ENCODE data around the gene DIP2B. TPM values are rescaled to one million over a fixed set of nuclear protein-coding genes. Genes with fewer than 3 reads are reported as not detected.

DIP2B gene
- total RNA-seq, 2 experiments from 2014 or later = 29.5 to 30.0 TPM

GRCh38 chr12:50786498-50787231 lies 281.9 kb downstream of the DIP2B start:
- intact Hi-C loops (cut with DNase I, micrococcal nuclease) = no loop called here
- H3K36me3 ChIP-seq (ENCODE audit: insufficient read depth, low read length) = peaks cover 19% of the 10 kb centered on the region
- DNase-seq (no peak), ATAC-seq (ENCODE audit: poor library complexity) (no peak)
- H3K4me1 ChIP-seq (ENCODE audit: insufficient read depth, low read length) = peaks cover 6% of the 10 kb centered on the region
- peaks cover 62% of the 10 kb centered on the region for H3K36me3 Mint-ChIP-seq (ENCODE audit: low read depth)
- H3K27me3 Mint-ChIP-seq = no peaks in the 10 kb centered on the region
- no peak overlapping the region for H3K4me3 Mint-ChIP-seq
- TF ChIP-seq, protein P1, sequence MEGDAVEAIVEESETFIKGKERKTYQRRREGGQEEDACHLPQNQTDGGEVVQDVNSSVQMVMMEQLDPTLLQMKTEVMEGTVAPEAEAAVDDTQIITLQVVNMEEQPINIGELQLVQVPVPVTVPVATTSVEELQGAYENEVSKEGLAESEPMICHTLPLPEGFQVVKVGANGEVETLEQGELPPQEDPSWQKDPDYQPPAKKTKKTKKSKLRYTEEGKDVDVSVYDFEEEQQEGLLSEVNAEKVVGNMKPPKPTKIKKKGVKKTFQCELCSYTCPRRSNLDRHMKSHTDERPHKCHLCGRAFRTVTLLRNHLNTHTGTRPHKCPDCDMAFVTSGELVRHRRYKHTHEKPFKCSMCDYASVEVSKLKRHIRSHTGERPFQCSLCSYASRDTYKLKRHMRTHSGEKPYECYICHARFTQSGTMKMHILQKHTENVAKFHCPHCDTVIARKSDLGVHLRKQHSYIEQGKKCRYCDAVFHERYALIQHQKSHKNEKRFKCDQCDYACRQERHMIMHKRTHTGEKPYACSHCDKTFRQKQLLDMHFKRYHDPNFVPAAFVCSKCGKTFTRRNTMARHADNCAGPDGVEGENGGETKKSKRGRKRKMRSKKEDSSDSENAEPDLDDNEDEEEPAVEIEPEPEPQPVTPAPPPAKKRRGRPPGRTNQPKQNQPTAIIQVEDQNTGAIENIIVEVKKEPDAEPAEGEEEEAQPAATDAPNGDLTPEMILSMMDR (IDR thresholded peaks at IDR 0.05) = no peak
- H3K27ac Mint-ChIP-seq = peak overlapping the region; percentile 6
- no peak overlapping the region for H3K4me3 ChIP-seq (ENCODE audit: low read length)
- H3K4me1 Mint-ChIP-seq (ENCODE audit: low read depth) = peaks cover 19% of the 10 kb centered on the region
- no peak overlapping the region for H3K27ac ChIP-seq (ENCODE audit: low read depth in 1 of 2, low read length in 2 of 2)
- H3K27me3 ChIP-seq (ENCODE audit: control insufficient read depth in 1 of 2, insufficient read depth in 2 of 2, low read length in 2 of 2) = no peaks in the 10 kb centered on the region
- CTCF ChIA-PET = no interaction called here
- no peaks in the 10 kb centered on the region for H3K9me3 Mint-ChIP-seq
- POLR2A ChIA-PET = interaction anchor here (1.2 kb wide), 1 partner anchor 48 kb away, joined by 3 read pairs; no protein-coding TSS in a partner anchor
- no peaks in the 10 kb centered on the region for H3K9me3 ChIP-seq (ENCODE audit: control insufficient read depth in 1 of 2, insufficient read depth in 1 of 2, low read length in 2 of 2)

- POLR2A ChIA-PET = interaction anchor here (1.2 kb wide), 1 partner anchor 49 kb away, joined by 3 read pairs; no protein-coding TSS in a partner anchor
- Mint-ChIP-seq H3K27me3 (no peaks in the 10 kb centered on the region), H3K9me3 (no peaks in the 10 kb centered on the region), H3K4me1 (ENCODE audit: low read depth) (peaks cover 23% of the 10 kb centered on the region), H3K36me3 (ENCODE audit: low read depth) (peaks cover 64% of the 10 kb centered on the region), H3K27ac (no peak overlapping the region), H3K4me3 (no peak overlapping the region)
- TF ChIP-seq, protein P1 (IDR thresholded peaks at IDR 0.05) = no peak
- Histone ChIP-seq H3K4me3 (ENCODE audit: low read length) (no peak overlapping the region), H3K27me3 (ENCODE audit: control insufficient read depth in 1 of 2, insufficient read depth in 2 of 2, low read length in 2 of 2) (no peaks in the 10 kb centered on the region), H3K36me3 (ENCODE audit: insufficient read depth, low read length) (peaks cover 15% of the 10 kb centered on the region), H3K4me1 (ENCODE audit: insufficient read depth, low read length) (peaks cover 6% of the 10 kb centered on the region), H3K9me3 (ENCODE audit: control insufficient read depth in 1 of 2, insufficient read depth in 1 of 2, low read length in 2 of 2) (no peaks in the 10 kb centered on the region), H3K27ac (ENCODE audit: low read depth in 1 of 2, low read length in 2 of 2) (no peak overlapping the region)
- DNase-seq = no peak
- ATAC-seq (ENCODE audit: poor library complexity) = no peak
- intact Hi-C loops (cut with DNase I, micrococcal nuclease) = no loop called here
- CTCF ChIA-PET = no interaction called here
Observed at GRCh38 chr12:50787618-50788017, 282.8 kb downstream of the DIP2B start.

DNA sequence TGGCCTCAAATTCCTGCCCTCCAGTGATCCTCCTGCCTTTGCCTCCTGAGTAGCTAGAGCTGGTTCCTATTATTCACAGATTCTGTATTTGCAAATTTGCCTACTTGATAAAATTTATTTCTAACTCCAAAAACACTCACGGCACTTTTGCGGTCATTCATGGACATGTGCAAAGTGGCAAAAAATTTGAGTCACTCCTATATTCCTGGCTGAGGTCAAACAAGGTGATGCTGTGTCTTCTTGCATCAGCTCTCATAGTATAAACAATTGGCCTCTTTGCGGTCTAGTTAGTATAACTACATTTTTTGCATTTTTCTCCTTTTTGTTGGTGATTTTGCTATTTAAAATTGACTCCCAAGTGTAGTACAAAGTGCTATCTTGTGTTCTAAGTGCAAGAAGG lies 283.8 kb downstream of the DIP2B start:
- TF ChIP-seq, protein P1 (IDR thresholded peaks at IDR 0.05) = no peak
- Histone ChIP-seq H3K4me3 (ENCODE audit: low read length) (no peak overlapping the region), H3K9me3 (ENCODE audit: control insufficient read depth in 1 of 2, insufficient read depth in 1 of 2, low read length in 2 of 2) (no peaks in the 10 kb centered on the region), H3K36me3 (ENCODE audit: insufficient read depth, low read length) (peaks cover 11% of the 10 kb centered on the region), H3K27me3 (ENCODE audit: control insufficient read depth in 1 of 2, insufficient read depth in 2 of 2, low read length in 2 of 2) (no peaks in the 10 kb centered on the region), H3K4me1 (ENCODE audit: insufficient read depth, low read length) (peaks cover 6% of the 10 kb centered on the region), H3K27ac (ENCODE audit: low read depth in 1 of 2, low read length in 2 of 2) (no peak overlapping the region)
- POLR2A ChIA-PET = no interaction called here
- no peak for DNase-seq
- ATAC-seq (ENCODE audit: poor library complexity) = no peak
- no peaks in the 10 kb centered on the region for H3K9me3 Mint-ChIP-seq
- CTCF ChIA-PET = no interaction called here
- H3K4me3 Mint-ChIP-seq = no peak overlapping the region
- no peaks in the 10 kb centered on the region for H3K27me3 Mint-ChIP-seq
- H3K36me3 Mint-ChIP-seq (ENCODE audit: low read depth) = peaks cover 61% of the 10 kb centered on the region
- no peak overlapping the region for H3K27ac Mint-ChIP-seq
- H3K4me1 Mint-ChIP-seq (ENCODE audit: low read depth) = peaks cover 23% of the 10 kb centered on the region
- intact Hi-C loops (cut with DNase I, micrococcal nuclease) = no loop called here

Data from CD4-positive, alpha-beta T cell (primary cell).